SK-N-SH treated with all-trans-retinoic acid at 6 μM for 48 hours (cell line): ENCODE measurements around the gene TOMM34.

Experiments
- ATAC-seq: fragments of 200-7000 bp; cut with Tn5 transposase; 3 replicates; pipeline ENCODE4 v1.9.1; 2020; ENCODE audit warnings: mild to moderate bottlenecking, moderate library complexity
- BACH2 ChIP-seq: fragments of 250-450 bp; sonication (Bioruptor Pico); IDR thresholded peaks from 2 replicates; pipeline ENCODE4 v1.9.0; 2021; ENCODE audit warnings: mild to moderate bottlenecking, borderline replicate concordance
- CSDC2 ChIP-seq: fragments of 250-450 bp; sonication (Bioruptor Pico); IDR thresholded peaks from 2 replicates; pipeline ENCODE4 v1.5.0; 2020; ENCODE audit warnings: mild to moderate bottlenecking, moderate library complexity
- ESRRG ChIP-seq: fragments of 250-450 bp; sonication (Bioruptor Pico); IDR thresholded peaks from 2 replicates; pipeline ENCODE4 v1.6.1; 2021; ENCODE audit warnings: mild to moderate bottlenecking
- GLIS3 ChIP-seq: fragments of 250-450 bp; sonication (Bioruptor Pico); IDR thresholded peaks from 2 replicates; pipeline ENCODE4 v1.5.0; 2020; ENCODE audit warnings: mild to moderate bottlenecking, moderate library complexity
- ISL1 ChIP-seq: fragments of 250-450 bp; sonication (Bioruptor Pico); IDR thresholded peaks from 2 replicates; pipeline ENCODE4 v2.1.2; 2022; ENCODE audit warnings: mild to moderate bottlenecking, moderate library complexity
- OSR1 ChIP-seq: fragments of 250-450 bp; sonication (Bioruptor Pico); IDR thresholded peaks from 2 replicates; pipeline ENCODE4 v1.8.0; 2022; ENCODE audit warnings: moderate library complexity, mild to moderate bottlenecking, inconsistent platforms
- RARB ChIP-seq: fragments of 250-450 bp; sonication (Bioruptor Pico); IDR thresholded peaks from 2 replicates; pipeline ENCODE4 v1.8.0; 2021; ENCODE audit warnings: mild to moderate bottlenecking, moderate library complexity
- SNAI2 ChIP-seq: fragments of 250-450 bp; sonication (Bioruptor Pico); IDR thresholded peaks from 2 replicates; pipeline ENCODE4 v1.5.0; 2020; ENCODE audit warnings: mild to moderate bottlenecking, moderate library complexity
- TCF4 ChIP-seq: fragments of 250-450 bp; sonication (Bioruptor Pico); IDR thresholded peaks from 2 replicates; pipeline ENCODE4 v1.8.0; 2021; ENCODE audit warnings: mild to moderate bottlenecking, moderate library complexity, borderline replicate concordance
- TOX ChIP-seq: fragments of 250-450 bp; sonication (Bioruptor Pico); IDR thresholded peaks from 2 replicates; pipeline ENCODE4 v1.8.0; 2021; ENCODE audit warnings: mild to moderate bottlenecking, moderate library complexity, borderline replicate concordance
- ZC3H10 ChIP-seq: fragments of 250-450 bp; sonication (Bioruptor Pico); IDR thresholded peaks from 2 replicates; pipeline ENCODE4 v1.5.1; 2021; ENCODE audit warnings: mild to moderate bottlenecking, moderate library complexity
- ZFP3 ChIP-seq: fragments of 250-450 bp; sonication (Bioruptor Pico); IDR thresholded peaks from 2 replicates; pipeline ENCODE4 v1.5.0; 2020; ENCODE audit warnings: mild to moderate bottlenecking, moderate library complexity
- ZFP30 ChIP-seq: fragments of 450-650 bp; formaldehyde crosslinking; IDR thresholded peaks from 2 replicates; pipeline ENCODE4 v1.5.0; 2022; ENCODE audit warnings: mild to moderate bottlenecking, moderate library complexity
- ZNF8 ChIP-seq: fragments of 450-650 bp; formaldehyde crosslinking; IDR thresholded peaks from 2 replicates; pipeline ENCODE4 v1.5.0; 2020; ENCODE audit warnings: mild to moderate bottlenecking, moderate library complexity
- TF ChIP-seq, protein P1 (sequence below): fragments of 250-450 bp; sonication (Bioruptor Pico); IDR thresholded peaks from 2 replicates; pipeline ENCODE4 v1.5.0; 2020; ENCODE audit warnings: mild to moderate bottlenecking, moderate library complexity
- TF ChIP-seq, protein P2 (sequence below): fragments of 250-450 bp; sonication (Bioruptor Pico); IDR thresholded peaks from 2 replicates; pipeline ENCODE4 v1.8.0; 2021; ENCODE audit warnings: low read depth, mild to moderate bottlenecking, moderate library complexity, borderline replicate concordance
- TF ChIP-seq, protein P3 (sequence below): fragments of 250-450 bp; sonication (Bioruptor Pico); IDR thresholded peaks from 2 replicates; pipeline ENCODE4 v1.5.1; 2020; ENCODE audit warnings: low read depth, mild to moderate bottlenecking, moderate library complexity
- TF ChIP-seq, protein P4 (sequence below): fragments of 250-450 bp; sonication (Bioruptor Pico); IDR thresholded peaks from 2 replicates; pipeline ENCODE4 v1.8.0; 2020; ENCODE audit warnings: mild to moderate bottlenecking, moderate library complexity, borderline replicate concordance
- TF ChIP-seq, protein P5 (sequence below): fragments of 250-450 bp; sonication (Bioruptor Pico); IDR thresholded peaks from 2 replicates; pipeline ENCODE4 v1.5.1; 2021; ENCODE audit warnings: mild to moderate bottlenecking, moderate library complexity

Gene TOMM34

DNA sequence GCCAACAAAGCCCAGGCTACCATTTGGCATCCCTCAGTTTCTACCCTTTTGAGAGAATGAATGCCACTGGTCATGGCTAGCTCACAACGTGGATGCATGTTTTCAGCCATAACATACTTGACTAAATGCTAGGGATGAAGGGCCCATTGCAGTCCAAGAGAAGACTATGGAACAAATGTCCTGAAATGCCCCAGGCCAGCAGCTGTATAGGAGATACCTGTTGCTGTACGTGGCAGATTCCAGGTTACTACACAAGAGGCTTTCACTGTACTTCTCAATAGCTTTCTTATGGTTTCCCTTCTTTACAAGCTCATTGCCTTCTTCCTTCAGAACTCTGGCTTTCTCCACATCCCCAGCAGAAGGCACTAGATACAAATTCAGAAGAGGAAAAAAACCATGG, 11.7 kb downstream of the TOMM34 start (continued):
- TF ChIP-seq, protein P1, sequence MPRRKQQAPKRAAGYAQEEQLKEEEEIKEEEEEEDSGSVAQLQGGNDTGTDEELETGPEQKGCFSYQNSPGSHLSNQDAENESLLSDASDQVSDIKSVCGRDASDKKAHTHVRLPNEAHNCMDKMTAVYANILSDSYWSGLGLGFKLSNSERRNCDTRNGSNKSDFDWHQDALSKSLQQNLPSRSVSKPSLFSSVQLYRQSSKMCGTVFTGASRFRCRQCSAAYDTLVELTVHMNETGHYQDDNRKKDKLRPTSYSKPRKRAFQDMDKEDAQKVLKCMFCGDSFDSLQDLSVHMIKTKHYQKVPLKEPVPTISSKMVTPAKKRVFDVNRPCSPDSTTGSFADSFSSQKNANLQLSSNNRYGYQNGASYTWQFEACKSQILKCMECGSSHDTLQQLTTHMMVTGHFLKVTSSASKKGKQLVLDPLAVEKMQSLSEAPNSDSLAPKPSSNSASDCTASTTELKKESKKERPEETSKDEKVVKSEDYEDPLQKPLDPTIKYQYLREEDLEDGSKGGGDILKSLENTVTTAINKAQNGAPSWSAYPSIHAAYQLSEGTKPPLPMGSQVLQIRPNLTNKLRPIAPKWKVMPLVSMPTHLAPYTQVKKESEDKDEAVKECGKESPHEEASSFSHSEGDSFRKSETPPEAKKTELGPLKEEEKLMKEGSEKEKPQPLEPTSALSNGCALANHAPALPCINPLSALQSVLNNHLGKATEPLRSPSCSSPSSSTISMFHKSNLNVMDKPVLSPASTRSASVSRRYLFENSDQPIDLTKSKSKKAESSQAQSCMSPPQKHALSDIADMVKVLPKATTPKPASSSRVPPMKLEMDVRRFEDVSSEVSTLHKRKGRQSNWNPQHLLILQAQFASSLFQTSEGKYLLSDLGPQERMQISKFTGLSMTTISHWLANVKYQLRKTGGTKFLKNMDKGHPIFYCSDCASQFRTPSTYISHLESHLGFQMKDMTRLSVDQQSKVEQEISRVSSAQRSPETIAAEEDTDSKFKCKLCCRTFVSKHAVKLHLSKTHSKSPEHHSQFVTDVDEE (CRISPR knock-in tag), result no peak
- TF ChIP-seq, protein P2, sequence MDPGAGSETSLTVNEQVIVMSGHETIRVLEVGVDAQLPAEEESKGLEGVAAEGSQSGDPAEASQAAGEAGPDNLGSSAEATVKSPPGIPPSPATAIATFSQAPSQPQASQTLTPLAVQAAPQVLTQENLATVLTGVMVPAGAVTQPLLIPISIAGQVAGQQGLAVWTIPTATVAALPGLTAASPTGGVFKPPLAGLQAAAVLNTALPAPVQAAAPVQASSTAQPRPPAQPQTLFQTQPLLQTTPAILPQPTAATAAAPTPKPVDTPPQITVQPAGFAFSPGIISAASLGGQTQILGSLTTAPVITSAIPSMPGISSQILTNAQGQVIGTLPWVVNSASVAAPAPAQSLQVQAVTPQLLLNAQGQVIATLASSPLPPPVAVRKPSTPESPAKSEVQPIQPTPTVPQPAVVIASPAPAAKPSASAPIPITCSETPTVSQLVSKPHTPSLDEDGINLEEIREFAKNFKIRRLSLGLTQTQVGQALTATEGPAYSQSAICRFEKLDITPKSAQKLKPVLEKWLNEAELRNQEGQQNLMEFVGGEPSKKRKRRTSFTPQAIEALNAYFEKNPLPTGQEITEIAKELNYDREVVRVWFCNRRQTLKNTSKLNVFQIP (CRISPR knock-in tag), result no peak

DNA sequence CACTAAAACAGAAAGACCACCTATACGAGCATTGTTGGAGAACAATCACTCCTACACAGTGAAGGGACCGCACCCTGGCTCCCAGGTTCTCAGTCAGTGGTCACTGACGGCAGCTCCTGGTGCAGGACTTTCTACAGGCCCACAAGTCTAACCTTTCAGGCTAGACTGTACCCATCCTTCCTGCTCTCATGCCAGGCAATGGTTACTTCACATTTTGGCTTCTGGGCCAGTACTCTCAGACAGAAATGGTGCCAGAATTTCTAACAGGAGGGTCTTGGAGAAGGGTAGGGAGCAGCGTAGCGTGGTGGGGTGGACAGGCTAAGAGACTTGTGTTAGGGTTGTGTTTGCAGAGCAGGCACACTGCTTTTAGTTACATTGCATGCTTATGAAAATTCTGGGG, 12.1 kb downstream of the TOMM34 start:
- ATAC-seq, result no peak
- TF ChIP-seq ZFP30 (CRISPR knock-in tag) (no peak), TOX (no peak), ISL1 (CRISPR knock-in tag) (no peak)
- TF ChIP-seq, protein P2 (CRISPR knock-in tag), result no peak
- TF ChIP-seq, protein P1 (CRISPR knock-in tag), result no peak

DNA sequence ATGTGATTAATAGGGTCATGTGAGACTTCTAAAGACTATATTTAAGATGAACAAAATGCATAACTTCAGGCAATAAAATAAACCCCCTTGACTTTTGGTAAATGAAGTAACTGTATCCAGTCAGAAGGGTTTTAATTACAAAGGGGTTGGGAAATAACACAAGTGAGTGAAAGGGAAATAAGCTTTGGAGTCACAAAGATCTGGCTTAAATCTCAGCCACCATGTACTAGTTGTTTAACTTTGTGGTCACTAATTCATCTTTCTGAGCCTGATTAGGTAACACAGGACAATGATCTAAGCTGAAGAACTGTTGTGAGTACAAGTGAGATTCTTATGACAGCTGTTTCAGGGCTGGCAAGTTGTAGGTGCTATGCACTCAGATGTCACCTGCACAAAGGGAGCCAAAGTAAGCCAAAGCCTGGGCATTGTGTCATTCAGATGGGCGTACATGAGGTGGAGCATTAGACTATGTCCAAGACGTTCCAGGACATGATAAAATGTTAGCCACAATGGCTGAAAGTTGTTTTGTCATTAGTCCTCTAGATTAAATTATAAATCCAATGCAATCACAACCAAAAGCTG, 13.8 kb downstream of the TOMM34 start:
- no peak for ATAC-seq
- TF ChIP-seq CSDC2 (CRISPR knock-in tag), result no peak
- TF ChIP-seq ZC3H10 (CRISPR knock-in tag), result no peak
- TF ChIP-seq, protein P3, sequence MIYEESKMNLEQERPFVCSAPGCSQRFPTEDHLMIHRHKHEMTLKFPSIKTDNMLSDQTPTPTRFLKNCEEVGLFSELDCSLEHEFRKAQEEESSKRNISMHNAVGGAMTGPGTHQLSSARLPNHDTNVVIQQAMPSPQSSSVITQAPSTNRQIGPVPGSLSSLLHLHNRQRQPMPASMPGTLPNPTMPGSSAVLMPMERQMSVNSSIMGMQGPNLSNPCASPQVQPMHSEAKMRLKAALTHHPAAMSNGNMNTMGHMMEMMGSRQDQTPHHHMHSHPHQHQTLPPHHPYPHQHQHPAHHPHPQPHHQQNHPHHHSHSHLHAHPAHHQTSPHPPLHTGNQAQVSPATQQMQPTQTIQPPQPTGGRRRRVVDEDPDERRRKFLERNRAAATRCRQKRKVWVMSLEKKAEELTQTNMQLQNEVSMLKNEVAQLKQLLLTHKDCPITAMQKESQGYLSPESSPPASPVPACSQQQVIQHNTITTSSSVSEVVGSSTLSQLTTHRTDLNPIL, result no peak
- TF ChIP-seq SNAI2 (CRISPR knock-in tag), result no peak
- no peak for TF ChIP-seq ISL1 (CRISPR knock-in tag)
- TF ChIP-seq ZFP3 (CRISPR knock-in tag), result no peak
- TF ChIP-seq RARB (CRISPR knock-in tag), result no peak
- TF ChIP-seq GLIS3 (CRISPR knock-in tag), result no peak
- no peak for TF ChIP-seq ESRRG (CRISPR knock-in tag)
- TF ChIP-seq BACH2 (CRISPR knock-in tag), result no peak
- no peak for TF ChIP-seq TCF4 (CRISPR knock-in tag)
- TF ChIP-seq, protein P4, sequence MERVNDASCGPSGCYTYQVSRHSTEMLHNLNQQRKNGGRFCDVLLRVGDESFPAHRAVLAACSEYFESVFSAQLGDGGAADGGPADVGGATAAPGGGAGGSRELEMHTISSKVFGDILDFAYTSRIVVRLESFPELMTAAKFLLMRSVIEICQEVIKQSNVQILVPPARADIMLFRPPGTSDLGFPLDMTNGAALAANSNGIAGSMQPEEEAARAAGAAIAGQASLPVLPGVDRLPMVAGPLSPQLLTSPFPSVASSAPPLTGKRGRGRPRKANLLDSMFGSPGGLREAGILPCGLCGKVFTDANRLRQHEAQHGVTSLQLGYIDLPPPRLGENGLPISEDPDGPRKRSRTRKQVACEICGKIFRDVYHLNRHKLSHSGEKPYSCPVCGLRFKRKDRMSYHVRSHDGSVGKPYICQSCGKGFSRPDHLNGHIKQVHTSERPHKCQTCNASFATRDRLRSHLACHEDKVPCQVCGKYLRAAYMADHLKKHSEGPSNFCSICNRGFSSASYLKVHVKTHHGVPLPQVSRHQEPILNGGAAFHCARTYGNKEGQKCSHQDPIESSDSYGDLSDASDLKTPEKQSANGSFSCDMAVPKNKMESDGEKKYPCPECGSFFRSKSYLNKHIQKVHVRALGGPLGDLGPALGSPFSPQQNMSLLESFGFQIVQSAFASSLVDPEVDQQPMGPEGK (CRISPR knock-in tag), result no peak
- TF ChIP-seq OSR1 (CRISPR knock-in tag), result no peak
- TF ChIP-seq TOX, result no peak
- TF ChIP-seq, protein P1 (CRISPR knock-in tag), result no peak
- TF ChIP-seq ZFP30 (CRISPR knock-in tag), result no peak
- TF ChIP-seq, protein P5, sequence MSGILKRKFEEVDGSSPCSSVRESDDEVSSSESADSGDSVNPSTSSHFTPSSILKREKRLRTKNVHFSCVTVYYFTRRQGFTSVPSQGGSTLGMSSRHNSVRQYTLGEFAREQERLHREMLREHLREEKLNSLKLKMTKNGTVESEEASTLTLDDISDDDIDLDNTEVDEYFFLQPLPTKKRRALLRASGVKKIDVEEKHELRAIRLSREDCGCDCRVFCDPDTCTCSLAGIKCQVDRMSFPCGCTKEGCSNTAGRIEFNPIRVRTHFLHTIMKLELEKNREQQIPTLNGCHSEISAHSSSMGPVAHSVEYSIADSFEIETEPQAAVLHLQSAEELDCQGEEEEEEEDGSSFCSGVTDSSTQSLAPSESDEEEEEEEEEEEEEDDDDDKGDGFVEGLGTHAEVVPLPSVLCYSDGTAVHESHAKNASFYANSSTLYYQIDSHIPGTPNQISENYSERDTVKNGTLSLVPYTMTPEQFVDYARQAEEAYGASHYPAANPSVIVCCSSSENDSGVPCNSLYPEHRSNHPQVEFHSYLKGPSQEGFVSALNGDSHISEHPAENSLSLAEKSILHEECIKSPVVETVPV (CRISPR knock-in tag), result no peak
- no peak for TF ChIP-seq ZNF8 (CRISPR knock-in tag)
